NOMO-1 (cell line): ENCODE data around the gene NDUFA3.
A peak's percentile ranks its signal among the peaks of the same experiment; 100 is the strongest.

Experiments used
- DNase-seq, 2 experiments: peaks; one replicate each; lab custom pipeline; 2025; ENCODE audit not compliant: unreplicated experiment in 2 of 2; lab: John Stamatoyannopoulos, UW

The NDUFA3 gene

GRCh38 chr19:54136864-54137698, 34.4 kb downstream of the NDUFA3 start:
- DNase-seq = peak; percentile 100

GRCh38 chr19:54137699-54138488, 35.2 kb downstream of the NDUFA3 start, which contains the start of gene CNOT3:
CNOT3 (plus strand) TSS chr19:54137762; CDS start chr19:54142979, 5,217 bp downstream.
- DNase-seq = no peak

- peak in 1 of 2 experiments; percentile 2 for DNase-seq
Observed at GRCh38 chr19:54138489-54139256, 36.0 kb downstream of the NDUFA3 start.

- DNase-seq = no peak
Observed at GRCh38 chr19:54141356-54141755, 38.7 kb downstream of the NDUFA3 start.

GRCh38 chr19:54142166-54142780, 39.6 kb downstream of the NDUFA3 start:
- no peak for DNase-seq

- no peak for DNase-seq
Observed at GRCh38 chr19:54145541-54146158, 43.0 kb downstream of the NDUFA3 start.

- no peak for DNase-seq
Observed at GRCh38 chr19:54147676-54148075, 45.0 kb downstream of the NDUFA3 start.

GRCh38 chr19:54148158-54148557, 45.5 kb downstream of the NDUFA3 start:
- DNase-seq = no peak

- DNase-seq = no peak
Observed at GRCh38 chr19:54149021-54149812, 46.6 kb downstream of the NDUFA3 start.

- DNase-seq = no peak
Observed at GRCh38 chr19:54151362-54152035, 48.8 kb downstream of the NDUFA3 start.

- DNase-seq = no peak
Observed at GRCh38 chr19:54152267-54152666, 49.6 kb downstream of the NDUFA3 start.

GRCh38 chr19:54152878-54153524, 50.3 kb downstream of the NDUFA3 start:
- no peak for DNase-seq

GRCh38 chr19:54153731-54154326, 51.2 kb downstream of the NDUFA3 start:
- DNase-seq = no peak

- no peak for DNase-seq
Observed at GRCh38 chr19:54154603-54155345, 52.1 kb downstream of the NDUFA3 start.

GRCh38 chr19:54155694-54156093, 53.0 kb downstream of the NDUFA3 start:
- DNase-seq = no peak

GRCh38 chr19:54156490-54156889, 53.8 kb downstream of the NDUFA3 start:
- no peak for DNase-seq

- DNase-seq = no peak
Observed at GRCh38 chr19:54156953-54157352, 54.3 kb downstream of the NDUFA3 start.
